HepG2 (cell line): ENCODE data around the gene NKX6-1. TPM values are rescaled to one million over a fixed set of nuclear protein-coding genes. Genes with fewer than 3 reads are reported as not detected.
A peak's percentile ranks its signal among the peaks of the same experiment; 100 is the strongest.

Source experiments
- ATAC-seq: fragments of 200-7000 bp; cut with Tn5 transposase; 3 replicates; pipeline ENCODE4 v1.9.1; 2020; ENCODE audit warnings: mild to moderate bottlenecking, moderate library complexity
- BruUV-seq: library from RNA; stranded (reverse); fragments of 400-500 nt; replicated peaks from 2 replicates; lab custom pipeline; 2021; lab: Mats Ljungman, UMichigan
- CTCF ChIA-PET: fragments of 300-600 bp; formaldehyde crosslinking; extraction: SDS; loops from one replicate; lab custom pipeline; 2021; ENCODE audit warnings: low total read pairs, inconsistent platforms, low intra/inter-chr PET ratio; lab: Yijun Ruan, JAX
- POLR2A ChIA-PET: fragments of 350-600 bp; sonication (Branson Sonifier 250); formaldehyde crosslinking; loops from one replicate; lab custom pipeline; 2020; ENCODE audit warnings: antibody characterized with exemption, inconsistent platforms; lab: Yijun Ruan, JAX
- DNase-seq: peaks from one replicate; pipeline ENCODE4 v3.0.0-alpha.2; 2015; ENCODE audit warnings: low spot score
- FAIRE-seq: peaks from 3 replicates; lab custom pipeline; 2011; peaks lifted over from hg19 to GRCh38; lab: Jason Lieb, UNC
- H2AFZ ChIP-seq: one replicate; pipeline ENCODE4 v1.6.1; 2011; ENCODE audit warnings: low read length, inconsistent platforms
- H3K27ac ChIP-seq: fragments of 300-600 bp; 3 replicates; pipeline ENCODE4 v1.8.0; 2011; ENCODE audit warnings: mixed run types, mild to moderate bottlenecking, mixed read lengths, low read length, inconsistent platforms; ENCODE audit not compliant: insufficient read depth; ENCODE audit errors: extremely low read length
- H3K27me3 ChIP-seq, 2 experiments: fragments of 200-600 bp in 1 of 2; 2 replicates in 1 of 2; 3 replicates in 1 of 2; pipeline versions ENCODE4 v1.6.0 to v1.8.0; 2011; ENCODE audit warnings: low read length in 2 of 2, mild to moderate bottlenecking in 2 of 2, moderate library complexity in 2 of 2, inconsistent platforms in 1 of 2; ENCODE audit not compliant: insufficient read depth in 2 of 2, control insufficient read depth in 1 of 2
- H3K36me3 ChIP-seq, 2 experiments: fragments of 200-600 bp in 1 of 2; replicated peaks in 1 of 2; 2 replicates in 1 of 2; 3 replicates in 1 of 2; pipeline versions ENCODE4 v1.5.1 to v1.8.0; 2011; ENCODE audit warnings: low read length in 2 of 2, inconsistent platforms in 1 of 2; ENCODE audit not compliant: insufficient read depth in 2 of 2, control insufficient read depth in 1 of 2
- H3K4me1 ChIP-seq: 2 replicates; pipeline ENCODE4 v1.5.1; 2012; ENCODE audit warnings: low read length, inconsistent platforms; ENCODE audit not compliant: insufficient read depth
- H3K4me2 ChIP-seq: 2 replicates; pipeline ENCODE4 v1.6.0; 2011; ENCODE audit warnings: low read depth, low read length, inconsistent platforms
- H3K4me3 ChIP-seq, 3 experiments: fragments of 200-600 bp in 1 of 3; sonication (generic), shearing (Covaris generic) in 1 of 3; replicated peaks in 1 of 3; 2 replicates each; pipeline ENCODE4 v1.5.1; 2011 to 2016; ENCODE audit warnings: low read length in 3 of 3, inconsistent platforms in 2 of 3, low read depth in 2 of 3, mild to moderate bottlenecking in 2 of 3, control low read depth in 1 of 3, mixed read lengths in 1 of 3; ENCODE audit not compliant: insufficient read depth in 1 of 3
- H3K79me2 ChIP-seq: one replicate; pipeline ENCODE4 v1.6.1; 2011; ENCODE audit warnings: low read length, inconsistent platforms; ENCODE audit not compliant: insufficient read depth
- H3K9ac ChIP-seq: 2 replicates; pipeline ENCODE4 v1.6.0; 2011; ENCODE audit warnings: mild to moderate bottlenecking, low read depth, low read length, inconsistent platforms; ENCODE audit not compliant: insufficient read depth
- H3K9me3 ChIP-seq: 2 replicates; pipeline ENCODE4 v1.5.1; 2012; ENCODE audit warnings: mild to moderate bottlenecking, low read length
- H4K20me1 ChIP-seq: 2 replicates; pipeline ENCODE4 v1.6.0; 2011; ENCODE audit warnings: inconsistent platforms, mild to moderate bottlenecking, low read length, moderate library complexity; ENCODE audit not compliant: insufficient read depth
- CBX1 ChIP-seq: IDR thresholded peaks from one replicate; pipeline ENCODE4 v1.6.1; 2016; ENCODE audit warnings: antibody characterized with exemption, low read depth
- PHF21A ChIP-seq: sonication (generic); formaldehyde crosslinking; IDR thresholded peaks from 2 replicates; pipeline ENCODE4 v1.5.0; 2020; ENCODE audit warnings: mild to moderate bottlenecking, missing genetic modification reagents
- STAG1 ChIP-seq: sonication (generic); formaldehyde crosslinking; IDR thresholded peaks from 2 replicates; pipeline ENCODE4 v1.4.0; 2020; ENCODE audit warnings: missing genetic modification reagents
- TBL1XR1 ChIP-seq: fragments of 150-350 bp; IDR thresholded peaks from 2 replicates; pipeline ENCODE4 v1.6.1; 2014; ENCODE audit warnings: borderline replicate concordance, low read length; ENCODE audit not compliant: partially characterized antibody
- ZKSCAN5 ChIP-seq: sonication (generic); formaldehyde crosslinking; IDR thresholded peaks from 2 replicates; pipeline ENCODE4 v1.5.1; 2020; ENCODE audit warnings: mild to moderate bottlenecking, missing genetic modification reagents
- ZNF251 ChIP-seq: sonication (generic); formaldehyde crosslinking; IDR thresholded peaks from 2 replicates; pipeline ENCODE4 v1.9.0; 2021; ENCODE audit warnings: mild to moderate bottlenecking, missing genetic modification reagents
- ZNF329 ChIP-seq: sonication (generic); formaldehyde crosslinking; IDR thresholded peaks from 2 replicates; pipeline ENCODE4 v1.9.0; 2021; ENCODE audit warnings: low read depth, mild to moderate bottlenecking, missing genetic modification reagents
- WGBS: methylation state at CpG from one replicate; pipeline ENCODE4 v1.1.6; 2017; ENCODE audit warnings: low lambda C conversion rate; 5-methylcytosine and 5-hydroxymethylcytosine counted together
- in situ Hi-C: cut with HindIII; loops from 2 replicates; pipeline ENCODE4 v1.10.0; 2017; ENCODE audit warnings: low pct_unique_long_range_greater_than_20kb; ENCODE audit not compliant: extremely low pct_ligation_motif_present
- intact Hi-C: fragments of 100-400 bp; cut with micrococcal nuclease; formaldehyde crosslinking; loops from one replicate; pipeline ENCODE4 v1.10.0; 2022; ENCODE audit not compliant: unreplicated experiment
- polyA plus RNA-seq, 8 experiments: library from polyadenylated mRNA; depleted of rRNA in 3 of 8; stranded (reverse) in 7 of 8; unstranded in 1 of 8; fragments of >200 nt; fragmentation: Illumina TruSeq in 4 of 8; extraction: Trizol in 4 of 8; gene quantifications; 2 replicates each; pipeline versions ENCODE4 v1.2.1 to v1.2.3, GENCODE V29; 2011 to 2016; ENCODE audit warnings: low read depth in 4 of 8, missing spikeins in 1 of 8, mixed read lengths in 1 of 8; ENCODE audit not compliant: insufficient read depth in 1 of 8
- total RNA-seq, 5 experiments: library from RNA; depleted of rRNA; stranded (reverse); fragments of >200 nt; fragmentation: Illumina TruSeq; extraction: Trizol; gene quantifications; 2 replicates each; pipeline ENCODE4 v1.2.3, GENCODE V29; 2016; ENCODE audit warnings: low read depth in 1 of 5
- TF ChIP-seq, protein P1 (sequence below): sonication (generic); formaldehyde crosslinking; IDR thresholded peaks from 2 replicates; pipeline ENCODE4 v1.4.0; 2020; ENCODE audit warnings: missing genetic modification reagents
- TF ChIP-seq, protein P2 (sequence below): sonication (generic); formaldehyde crosslinking; IDR thresholded peaks from 2 replicates; pipeline ENCODE4 v1.5.0; 2020; ENCODE audit warnings: mild to moderate bottlenecking, missing genetic modification reagents, moderate library complexity
- TF ChIP-seq, protein P3 (sequence below): sonication (generic); formaldehyde crosslinking; IDR thresholded peaks from 2 replicates; pipeline ENCODE4 v1.9.0; 2021; ENCODE audit warnings: mild to moderate bottlenecking, missing genetic modification reagents
- TF ChIP-seq, protein P4 (sequence below): sonication (generic); formaldehyde crosslinking; IDR thresholded peaks from 2 replicates; pipeline ENCODE4 v1.4.0; 2020; ENCODE audit warnings: missing genetic modification reagents
- TF ChIP-seq, protein P5 (sequence below): sonication (generic); formaldehyde crosslinking; IDR thresholded peaks from 2 replicates; pipeline ENCODE4 v1.8.1; 2023; ENCODE audit warnings: missing genetic modification reagents, mild to moderate bottlenecking, borderline replicate concordance
- TF ChIP-seq, protein P6 (sequence below): IDR thresholded peaks from 2 replicates; pipeline ENCODE4 v1.6.1; 2016; ENCODE audit warnings: low read depth, borderline replicate concordance

Gene NKX6-1
- total and polyA plus RNA-seq, 2 of the 13 experiments (the other 11 are each of a cell fraction or from before 2014, with no cell fraction given) = not detected

DNA sequence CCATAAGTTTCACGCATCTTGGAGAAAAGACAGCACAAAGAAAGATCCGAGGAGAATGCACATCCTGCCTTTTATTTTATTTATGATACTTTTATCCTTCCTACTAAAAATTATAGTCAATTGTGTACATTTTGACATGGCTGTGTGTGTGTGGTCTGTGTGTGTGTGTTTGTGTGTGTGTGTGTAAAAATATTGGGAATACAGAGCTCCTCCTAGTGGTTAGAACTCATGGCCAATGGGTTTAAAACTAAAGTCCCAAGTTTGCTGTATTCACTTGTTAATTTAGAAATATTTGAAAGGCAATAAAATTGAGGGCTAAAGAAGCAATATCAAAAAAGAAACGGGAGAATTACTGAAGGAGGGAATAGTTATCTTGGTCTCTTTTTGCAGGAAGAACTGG, 47.5 kb downstream of the NKX6-1 start:
- no peaks in the 10 kb centered on the region for H4K20me1 ChIP-seq
- H3K9me3 ChIP-seq = no peaks in the 10 kb centered on the region
- FAIRE-seq (no peak), ATAC-seq (no peak), DNase-seq (no peak)
- POLR2A ChIA-PET = no interaction called here
- no peaks in the 10 kb centered on the region for H3K27me3 ChIP-seq
- CTCF ChIA-PET = no interaction called here
- no peaks in the 10 kb centered on the region for H3K79me2 ChIP-seq
- no peaks in the 10 kb centered on the region for H3K4me1 ChIP-seq
- in situ Hi-C loops (no loop called here), intact Hi-C loops (no loop called here)
- 0% methylated on average over 3 of the region's 3 CpGs for WGBS
- H2AFZ ChIP-seq = no peak overlapping the region
- no peak overlapping the region for H3K4me2 ChIP-seq
- H3K9ac ChIP-seq = no peak overlapping the region
- H3K27ac ChIP-seq = no peak overlapping the region
- H3K4me3 ChIP-seq = no peak overlapping the region
- no peaks in the 10 kb centered on the region for H3K36me3 ChIP-seq
- BruUV-seq = no TSS peak
- TF ChIP-seq, protein P1, sequence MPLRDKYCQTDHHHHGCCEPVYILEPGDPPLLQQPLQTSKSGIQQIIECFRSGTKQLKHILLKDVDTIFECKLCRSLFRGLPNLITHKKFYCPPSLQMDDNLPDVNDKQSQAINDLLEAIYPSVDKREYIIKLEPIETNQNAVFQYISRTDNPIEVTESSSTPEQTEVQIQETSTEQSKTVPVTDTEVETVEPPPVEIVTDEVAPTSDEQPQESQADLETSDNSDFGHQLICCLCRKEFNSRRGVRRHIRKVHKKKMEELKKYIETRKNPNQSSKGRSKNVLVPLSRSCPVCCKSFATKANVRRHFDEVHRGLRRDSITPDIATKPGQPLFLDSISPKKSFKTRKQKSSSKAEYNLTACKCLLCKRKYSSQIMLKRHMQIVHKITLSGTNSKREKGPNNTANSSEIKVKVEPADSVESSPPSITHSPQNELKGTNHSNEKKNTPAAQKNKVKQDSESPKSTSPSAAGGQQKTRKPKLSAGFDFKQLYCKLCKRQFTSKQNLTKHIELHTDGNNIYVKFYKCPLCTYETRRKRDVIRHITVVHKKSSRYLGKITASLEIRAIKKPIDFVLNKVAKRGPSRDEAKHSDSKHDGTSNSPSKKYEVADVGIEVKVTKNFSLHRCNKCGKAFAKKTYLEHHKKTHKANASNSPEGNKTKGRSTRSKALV (CRISPR knock-in tag) = no peak
- TF ChIP-seq CBX1 = no peak
- no peak for TF ChIP-seq ZNF251 (CRISPR knock-in tag)
- no peak for TF ChIP-seq ZNF329
- TF ChIP-seq, protein P2, sequence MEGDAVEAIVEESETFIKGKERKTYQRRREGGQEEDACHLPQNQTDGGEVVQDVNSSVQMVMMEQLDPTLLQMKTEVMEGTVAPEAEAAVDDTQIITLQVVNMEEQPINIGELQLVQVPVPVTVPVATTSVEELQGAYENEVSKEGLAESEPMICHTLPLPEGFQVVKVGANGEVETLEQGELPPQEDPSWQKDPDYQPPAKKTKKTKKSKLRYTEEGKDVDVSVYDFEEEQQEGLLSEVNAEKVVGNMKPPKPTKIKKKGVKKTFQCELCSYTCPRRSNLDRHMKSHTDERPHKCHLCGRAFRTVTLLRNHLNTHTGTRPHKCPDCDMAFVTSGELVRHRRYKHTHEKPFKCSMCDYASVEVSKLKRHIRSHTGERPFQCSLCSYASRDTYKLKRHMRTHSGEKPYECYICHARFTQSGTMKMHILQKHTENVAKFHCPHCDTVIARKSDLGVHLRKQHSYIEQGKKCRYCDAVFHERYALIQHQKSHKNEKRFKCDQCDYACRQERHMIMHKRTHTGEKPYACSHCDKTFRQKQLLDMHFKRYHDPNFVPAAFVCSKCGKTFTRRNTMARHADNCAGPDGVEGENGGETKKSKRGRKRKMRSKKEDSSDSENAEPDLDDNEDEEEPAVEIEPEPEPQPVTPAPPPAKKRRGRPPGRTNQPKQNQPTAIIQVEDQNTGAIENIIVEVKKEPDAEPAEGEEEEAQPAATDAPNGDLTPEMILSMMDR = peak; percentile 22
- TF ChIP-seq PHF21A (CRISPR knock-in tag) = no peak
- TF ChIP-seq, protein P3, sequence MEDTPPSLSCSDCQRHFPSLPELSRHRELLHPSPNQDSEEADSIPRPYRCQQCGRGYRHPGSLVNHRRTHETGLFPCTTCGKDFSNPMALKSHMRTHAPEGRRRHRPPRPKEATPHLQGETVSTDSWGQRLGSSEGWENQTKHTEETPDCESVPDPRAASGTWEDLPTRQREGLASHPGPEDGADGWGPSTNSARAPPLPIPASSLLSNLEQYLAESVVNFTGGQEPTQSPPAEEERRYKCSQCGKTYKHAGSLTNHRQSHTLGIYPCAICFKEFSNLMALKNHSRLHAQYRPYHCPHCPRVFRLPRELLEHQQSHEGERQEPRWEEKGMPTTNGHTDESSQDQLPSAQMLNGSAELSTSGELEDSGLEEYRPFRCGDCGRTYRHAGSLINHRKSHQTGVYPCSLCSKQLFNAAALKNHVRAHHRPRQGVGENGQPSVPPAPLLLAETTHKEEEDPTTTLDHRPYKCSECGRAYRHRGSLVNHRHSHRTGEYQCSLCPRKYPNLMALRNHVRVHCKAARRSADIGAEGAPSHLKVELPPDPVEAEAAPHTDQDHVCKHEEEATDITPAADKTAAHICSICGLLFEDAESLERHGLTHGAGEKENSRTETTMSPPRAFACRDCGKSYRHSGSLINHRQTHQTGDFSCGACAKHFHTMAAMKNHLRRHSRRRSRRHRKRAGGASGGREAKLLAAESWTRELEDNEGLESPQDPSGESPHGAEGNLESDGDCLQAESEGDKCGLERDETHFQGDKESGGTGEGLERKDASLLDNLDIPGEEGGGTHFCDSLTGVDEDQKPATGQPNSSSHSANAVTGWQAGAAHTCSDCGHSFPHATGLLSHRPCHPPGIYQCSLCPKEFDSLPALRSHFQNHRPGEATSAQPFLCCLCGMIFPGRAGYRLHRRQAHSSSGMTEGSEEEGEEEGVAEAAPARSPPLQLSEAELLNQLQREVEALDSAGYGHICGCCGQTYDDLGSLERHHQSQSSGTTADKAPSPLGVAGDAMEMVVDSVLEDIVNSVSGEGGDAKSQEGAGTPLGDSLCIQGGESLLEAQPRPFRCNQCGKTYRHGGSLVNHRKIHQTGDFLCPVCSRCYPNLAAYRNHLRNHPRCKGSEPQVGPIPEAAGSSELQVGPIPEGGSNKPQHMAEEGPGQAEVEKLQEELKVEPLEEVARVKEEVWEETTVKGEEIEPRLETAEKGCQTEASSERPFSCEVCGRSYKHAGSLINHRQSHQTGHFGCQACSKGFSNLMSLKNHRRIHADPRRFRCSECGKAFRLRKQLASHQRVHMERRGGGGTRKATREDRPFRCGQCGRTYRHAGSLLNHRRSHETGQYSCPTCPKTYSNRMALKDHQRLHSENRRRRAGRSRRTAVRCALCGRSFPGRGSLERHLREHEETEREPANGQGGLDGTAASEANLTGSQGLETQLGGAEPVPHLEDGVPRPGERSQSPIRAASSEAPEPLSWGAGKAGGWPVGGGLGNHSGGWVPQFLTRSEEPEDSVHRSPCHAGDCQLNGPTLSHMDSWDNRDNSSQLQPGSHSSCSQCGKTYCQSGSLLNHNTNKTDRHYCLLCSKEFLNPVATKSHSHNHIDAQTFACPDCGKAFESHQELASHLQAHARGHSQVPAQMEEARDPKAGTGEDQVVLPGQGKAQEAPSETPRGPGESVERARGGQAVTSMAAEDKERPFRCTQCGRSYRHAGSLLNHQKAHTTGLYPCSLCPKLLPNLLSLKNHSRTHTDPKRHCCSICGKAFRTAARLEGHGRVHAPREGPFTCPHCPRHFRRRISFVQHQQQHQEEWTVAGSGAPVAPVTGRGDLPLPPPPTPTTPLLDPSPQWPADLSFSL (CRISPR knock-in tag) = peak; percentile 50; the same call in 1 of the 2 replicates
- TF ChIP-seq, protein P4, sequence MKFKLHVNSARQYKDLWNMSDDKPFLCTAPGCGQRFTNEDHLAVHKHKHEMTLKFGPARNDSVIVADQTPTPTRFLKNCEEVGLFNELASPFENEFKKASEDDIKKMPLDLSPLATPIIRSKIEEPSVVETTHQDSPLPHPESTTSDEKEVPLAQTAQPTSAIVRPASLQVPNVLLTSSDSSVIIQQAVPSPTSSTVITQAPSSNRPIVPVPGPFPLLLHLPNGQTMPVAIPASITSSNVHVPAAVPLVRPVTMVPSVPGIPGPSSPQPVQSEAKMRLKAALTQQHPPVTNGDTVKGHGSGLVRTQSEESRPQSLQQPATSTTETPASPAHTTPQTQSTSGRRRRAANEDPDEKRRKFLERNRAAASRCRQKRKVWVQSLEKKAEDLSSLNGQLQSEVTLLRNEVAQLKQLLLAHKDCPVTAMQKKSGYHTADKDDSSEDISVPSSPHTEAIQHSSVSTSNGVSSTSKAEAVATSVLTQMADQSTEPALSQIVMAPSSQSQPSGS = no peak
- TF ChIP-seq, protein P5, sequence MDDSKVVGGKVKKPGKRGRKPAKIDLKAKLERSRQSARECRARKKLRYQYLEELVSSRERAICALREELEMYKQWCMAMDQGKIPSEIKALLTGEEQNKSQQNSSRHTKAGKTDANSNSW = no peak
- TF ChIP-seq ZKSCAN5 (CRISPR knock-in tag) = no peak
- TF ChIP-seq TBL1XR1 = no peak
- peak; percentile 17; the same call in 1 of the 2 replicates for TF ChIP-seq STAG1 (CRISPR knock-in tag)
- TF ChIP-seq, protein P6, sequence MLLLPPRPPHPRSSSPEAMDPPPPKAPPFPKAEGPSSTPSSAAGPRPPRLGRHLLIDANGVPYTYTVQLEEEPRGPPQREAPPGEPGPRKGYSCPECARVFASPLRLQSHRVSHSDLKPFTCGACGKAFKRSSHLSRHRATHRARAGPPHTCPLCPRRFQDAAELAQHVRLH (CRISPR knock-in tag) = no peak
